ENCODE data around the gene ZNF30.
"Not testable (repeated sequence)": the region's sequence is repeated elsewhere in the genome, so short reads cannot be mapped to it uniquely, and the experiment has no call there.

The ZNF30 gene

DNA sequence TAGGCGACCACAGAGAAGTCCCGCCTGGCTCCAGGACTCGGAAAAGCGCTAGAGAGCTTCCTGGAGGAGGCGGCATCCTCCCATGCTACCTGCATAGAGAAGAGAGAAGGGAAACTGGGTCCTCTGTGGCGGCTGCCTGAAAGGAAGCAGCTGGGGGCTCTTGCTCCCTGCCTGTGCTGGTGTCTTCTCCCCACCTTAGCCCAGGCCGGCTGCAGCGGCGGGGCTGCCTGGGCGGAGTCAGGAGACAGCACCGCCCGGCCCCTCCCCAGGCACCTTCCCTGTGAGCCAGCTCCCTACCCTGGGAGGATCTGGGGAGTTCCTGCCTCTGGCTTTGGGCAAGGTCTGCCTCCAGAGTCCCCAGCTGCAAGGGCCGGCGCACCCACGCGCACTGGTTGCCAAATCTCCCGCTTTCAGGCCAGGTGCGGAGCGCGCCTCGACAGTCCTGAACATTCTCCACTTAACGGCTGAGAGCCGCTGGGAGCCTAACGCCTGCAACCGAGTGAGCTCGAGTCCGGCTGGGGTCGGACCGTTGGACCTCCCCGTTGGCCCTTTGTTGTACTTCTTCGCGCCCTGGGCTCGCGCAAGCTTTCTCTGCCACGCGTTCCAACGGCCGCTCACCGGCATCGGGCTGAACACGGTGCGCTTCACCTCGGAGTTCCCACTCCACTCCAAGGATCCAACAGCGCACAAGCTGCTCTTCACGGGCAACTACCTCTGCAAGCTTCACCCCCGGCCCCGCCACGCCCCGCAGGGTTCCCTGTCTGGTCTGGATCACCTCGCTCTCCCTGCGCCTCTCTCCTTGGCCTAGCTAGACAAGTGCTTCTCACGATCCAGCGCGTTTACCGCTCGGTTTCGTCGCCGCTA, 21.8 kb upstream of the ZNF30 start:
- H3K27ac ChIP-seq = no peak overlapping the region
- no peak for DNase-seq
- H3K36me3 ChIP-seq (replicated peaks) = no peaks in the 10 kb centered on the region
- in situ Hi-C loops (cut with HindIII; ENCODE audit: low pct_ligation_motif_present, low sequenced_read_pairs) = no loop called here
- no peak overlapping the region for H3K4me3 ChIP-seq (ENCODE audit: low read depth, low read length)
- TF ChIP-seq, protein P1, sequence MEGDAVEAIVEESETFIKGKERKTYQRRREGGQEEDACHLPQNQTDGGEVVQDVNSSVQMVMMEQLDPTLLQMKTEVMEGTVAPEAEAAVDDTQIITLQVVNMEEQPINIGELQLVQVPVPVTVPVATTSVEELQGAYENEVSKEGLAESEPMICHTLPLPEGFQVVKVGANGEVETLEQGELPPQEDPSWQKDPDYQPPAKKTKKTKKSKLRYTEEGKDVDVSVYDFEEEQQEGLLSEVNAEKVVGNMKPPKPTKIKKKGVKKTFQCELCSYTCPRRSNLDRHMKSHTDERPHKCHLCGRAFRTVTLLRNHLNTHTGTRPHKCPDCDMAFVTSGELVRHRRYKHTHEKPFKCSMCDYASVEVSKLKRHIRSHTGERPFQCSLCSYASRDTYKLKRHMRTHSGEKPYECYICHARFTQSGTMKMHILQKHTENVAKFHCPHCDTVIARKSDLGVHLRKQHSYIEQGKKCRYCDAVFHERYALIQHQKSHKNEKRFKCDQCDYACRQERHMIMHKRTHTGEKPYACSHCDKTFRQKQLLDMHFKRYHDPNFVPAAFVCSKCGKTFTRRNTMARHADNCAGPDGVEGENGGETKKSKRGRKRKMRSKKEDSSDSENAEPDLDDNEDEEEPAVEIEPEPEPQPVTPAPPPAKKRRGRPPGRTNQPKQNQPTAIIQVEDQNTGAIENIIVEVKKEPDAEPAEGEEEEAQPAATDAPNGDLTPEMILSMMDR (IDR thresholded peaks at IDR 0.05; ENCODE audit: low read depth, low read length, missing control alignments) = no peak
- peaks cover 10% of the 10 kb centered on the region for H3K27me3 ChIP-seq (replicated peaks)

DNA sequence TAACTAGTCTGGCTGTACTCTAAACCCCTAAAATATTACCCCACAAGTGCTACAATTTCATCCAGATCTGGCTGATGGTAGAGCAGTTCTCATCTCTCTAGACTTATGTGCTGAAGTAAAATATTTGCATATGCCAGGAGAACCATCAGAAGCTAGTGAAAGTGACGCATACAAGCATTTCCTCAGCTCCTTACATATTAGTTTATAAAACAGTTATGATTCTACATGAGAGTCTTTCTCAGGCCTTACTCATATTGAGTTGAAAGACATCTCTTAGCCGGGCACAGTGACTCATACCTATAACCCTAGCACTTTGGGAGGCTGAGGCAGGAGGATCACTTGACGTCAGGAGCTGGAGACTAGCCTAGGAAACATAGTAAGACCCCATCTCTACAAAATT, 15.9 kb upstream of the ZNF30 start:
- Histone ChIP-seq H3K27me3 (replicated peaks) (peaks cover under 1% of the 10 kb centered on the region), H3K4me3 (ENCODE audit: low read depth, low read length) (no peak overlapping the region), H3K36me3 (replicated peaks) (no peaks in the 10 kb centered on the region), H3K27ac (no peak overlapping the region)
- no peak for DNase-seq
- TF ChIP-seq, protein P1 (IDR thresholded peaks at IDR 0.05; ENCODE audit: low read depth, low read length, missing control alignments) = no peak
- in situ Hi-C loops (cut with HindIII; ENCODE audit: low pct_ligation_motif_present, low sequenced_read_pairs) = no loop called here

DNA sequence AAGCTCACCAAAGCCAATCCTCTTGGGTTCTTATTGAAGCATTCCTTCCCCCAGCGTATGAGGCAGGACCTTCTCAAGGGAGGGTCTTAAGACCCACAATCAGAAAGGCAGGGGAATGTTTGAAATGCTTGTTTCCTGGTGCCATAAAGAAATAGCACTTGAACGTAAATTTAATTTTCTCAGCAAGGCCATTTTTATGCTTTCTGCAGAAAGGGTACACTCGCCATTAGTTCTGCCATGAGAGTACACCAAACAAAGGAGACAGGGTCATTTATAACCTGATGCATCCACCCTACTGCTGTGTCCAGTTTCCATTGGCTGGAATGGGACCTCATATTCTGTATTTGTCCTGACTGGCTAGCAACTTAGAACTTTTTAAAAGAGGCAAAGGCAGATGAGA, 9.6 kb upstream of the ZNF30 start:
- in situ Hi-C loops (cut with HindIII; ENCODE audit: low pct_ligation_motif_present, low sequenced_read_pairs); H3K27me3 ChIP-seq (replicated peaks); DNase-seq; H3K36me3 ChIP-seq (replicated peaks); H3K4me3 ChIP-seq (ENCODE audit: low read depth, low read length); H3K27ac ChIP-seq: not testable (repeated sequence)

DNA sequence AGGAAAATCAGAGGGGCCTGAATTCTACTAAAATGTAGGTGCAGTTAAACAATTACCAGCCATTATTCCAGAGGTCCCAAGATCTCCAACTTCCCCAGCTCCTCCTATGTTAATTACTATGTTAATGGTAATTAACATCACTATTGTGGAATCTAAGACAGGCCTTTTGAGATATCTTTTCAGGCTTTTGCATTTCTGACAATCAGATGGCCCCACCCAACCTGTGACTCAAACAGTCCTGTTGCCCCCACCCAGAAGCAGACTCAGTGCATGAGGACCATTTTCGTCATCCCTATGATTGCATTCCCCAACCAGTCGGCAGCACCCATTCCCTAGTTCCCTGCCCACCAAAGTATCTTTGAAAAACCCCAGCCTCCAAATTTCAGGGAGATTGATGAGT, 8.5 kb upstream of the ZNF30 start:
- no peaks in the 10 kb centered on the region for H3K27me3 ChIP-seq (replicated peaks)
- TF ChIP-seq, protein P1 (IDR thresholded peaks at IDR 0.05; ENCODE audit: low read depth, low read length, missing control alignments) = no peak
- no peak overlapping the region for H3K27ac ChIP-seq
- no peaks in the 10 kb centered on the region for H3K36me3 ChIP-seq (replicated peaks)
- in situ Hi-C loops (cut with HindIII; ENCODE audit: low pct_ligation_motif_present, low sequenced_read_pairs) = no loop called here
- no peak overlapping the region for H3K4me3 ChIP-seq (ENCODE audit: low read depth, low read length)
- DNase-seq = no peak

GRCh38 chr19:34920090-34920786, 6.5 kb upstream of the ZNF30 start:
- H3K27me3 ChIP-seq (replicated peaks); H3K36me3 ChIP-seq (replicated peaks); in situ Hi-C loops (cut with HindIII; ENCODE audit: low pct_ligation_motif_present, low sequenced_read_pairs); DNase-seq; H3K27ac ChIP-seq; H3K4me3 ChIP-seq (ENCODE audit: low read depth, low read length): not testable (repeated sequence)

GRCh38 chr19:34925278-34925855, 1.3 kb upstream of the ZNF30 start:
- Histone ChIP-seq H3K4me3 (ENCODE audit: low read depth, low read length) (no peak overlapping the region), H3K27ac (no peak overlapping the region), H3K36me3 (replicated peaks) (no peaks in the 10 kb centered on the region), H3K27me3 (replicated peaks) (no peaks in the 10 kb centered on the region)
- TF ChIP-seq, protein P1 (IDR thresholded peaks at IDR 0.05; ENCODE audit: low read depth, low read length, missing control alignments) = no peak
- in situ Hi-C loops (cut with HindIII; ENCODE audit: low pct_ligation_motif_present, low sequenced_read_pairs) = no loop called here
- DNase-seq = no peak

Data from brain microvascular endothelial cell (primary cell).